Activated T-helper 1 cell treated with Interleukin-2 at 50 U/mL for 16 hours (primary cell): ENCODE measurements around the gene AFAP1L2.

ENCODE experiments used
- DNase-seq: peaks from one replicate; pipeline ENCODE4 v3.0.0-alpha.2; 2020; ENCODE audit warnings: low read depth

AFAP1L2 gene

DNA sequence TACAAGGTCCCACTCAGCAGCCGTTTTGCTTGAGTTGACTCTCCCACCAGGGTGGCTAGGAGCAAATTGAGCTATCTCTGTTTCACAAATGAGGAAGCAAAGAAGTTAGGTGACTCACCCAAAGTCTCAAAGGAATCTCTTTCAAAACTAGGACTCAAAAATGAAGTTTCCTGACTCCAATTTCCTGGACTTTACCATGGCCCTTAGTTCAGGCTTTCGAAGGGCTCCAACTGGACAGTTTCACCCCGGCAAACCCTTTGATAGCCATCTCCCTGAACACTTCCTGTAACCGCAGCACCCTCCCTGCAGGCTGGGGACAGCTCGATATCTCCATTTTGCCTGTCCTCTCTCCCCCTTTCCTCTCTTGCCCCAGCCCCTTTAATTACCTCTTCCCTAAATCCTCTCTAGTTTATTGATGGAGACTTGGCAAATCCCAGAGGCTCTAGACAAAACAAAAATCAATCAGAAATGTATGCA, 4.7 kb upstream of the AFAP1L2 start:
- no peak for DNase-seq

DNA sequence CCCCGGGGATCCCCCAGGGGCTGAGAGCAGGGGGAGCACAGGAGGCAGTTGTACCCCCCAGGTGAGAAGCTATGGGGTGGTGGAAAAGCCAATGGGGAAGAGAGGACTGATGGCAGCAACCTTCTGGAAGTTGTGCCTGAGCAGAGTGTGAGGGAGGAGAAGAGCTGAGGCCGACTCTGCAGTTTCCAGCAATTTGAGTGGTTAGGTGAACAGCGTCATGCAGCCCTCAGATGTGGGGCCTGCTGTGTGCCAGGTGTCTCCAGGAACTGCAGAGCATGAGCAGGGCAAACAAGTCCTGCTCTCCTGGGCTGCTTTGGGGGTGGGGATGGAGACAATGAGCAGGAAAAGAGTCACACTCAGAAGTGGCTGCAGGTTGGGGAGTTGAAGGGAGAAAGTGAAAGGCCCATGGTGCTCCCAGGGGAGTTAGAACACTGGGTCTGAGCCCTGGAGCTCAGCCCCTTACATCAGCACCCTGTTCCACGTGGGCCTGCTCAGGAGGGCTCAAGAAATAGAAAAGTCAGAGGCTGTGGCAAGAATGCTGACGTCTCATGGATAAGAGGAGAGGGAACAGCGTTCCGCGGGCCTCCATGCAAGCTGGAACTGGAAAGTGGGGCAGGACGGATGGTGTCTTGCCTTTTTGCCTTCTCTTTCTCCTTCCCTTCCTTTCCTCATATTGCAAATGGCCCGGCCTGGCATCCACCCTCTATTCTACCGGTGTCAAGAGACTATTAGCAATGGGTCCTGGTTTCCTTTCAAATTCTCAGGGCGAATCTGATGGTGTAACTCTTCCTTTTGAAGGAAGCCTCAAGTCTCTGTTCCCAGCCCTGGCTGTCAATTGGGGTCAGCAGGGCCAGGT, 4.0 kb upstream of the AFAP1L2 start:
- DNase-seq, result no peak

DNA sequence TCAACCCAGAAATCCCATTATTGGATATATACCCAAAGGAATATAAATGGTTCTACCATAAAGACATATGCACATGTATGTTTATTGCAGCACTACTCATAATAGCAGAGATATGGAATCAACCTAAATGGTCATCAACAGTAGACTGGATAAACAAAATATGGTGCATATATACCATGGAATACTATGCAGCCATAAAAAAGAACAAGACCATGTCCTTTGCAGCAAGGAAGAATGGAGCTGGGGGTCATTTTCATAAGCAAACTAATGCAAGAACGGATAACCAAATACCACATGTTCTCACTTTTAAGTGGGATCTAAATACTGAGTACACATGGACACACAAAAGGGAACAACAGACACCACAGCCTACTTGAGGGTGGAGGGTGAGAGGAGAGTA, 2.2 kb upstream of the AFAP1L2 start:
- no peak for DNase-seq

DNA sequence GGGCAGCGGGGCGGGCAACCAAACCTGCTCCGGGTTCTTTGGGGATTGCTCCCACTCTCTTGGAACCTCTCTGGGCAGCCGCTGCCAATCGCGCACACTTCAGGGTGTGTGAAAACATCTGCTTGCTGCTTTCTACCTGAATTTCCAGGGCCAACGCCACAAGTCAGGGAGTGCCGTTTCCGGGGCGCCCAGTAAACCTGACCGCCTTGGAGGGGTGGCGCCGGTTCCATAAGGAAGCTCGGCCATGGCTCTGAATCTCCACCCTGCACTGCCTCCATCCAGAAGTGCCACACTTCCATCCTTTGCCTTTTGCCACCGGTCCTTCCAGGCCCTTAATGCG, 679 bp upstream of the AFAP1L2 start:
- DNase-seq, result no peak

DNA sequence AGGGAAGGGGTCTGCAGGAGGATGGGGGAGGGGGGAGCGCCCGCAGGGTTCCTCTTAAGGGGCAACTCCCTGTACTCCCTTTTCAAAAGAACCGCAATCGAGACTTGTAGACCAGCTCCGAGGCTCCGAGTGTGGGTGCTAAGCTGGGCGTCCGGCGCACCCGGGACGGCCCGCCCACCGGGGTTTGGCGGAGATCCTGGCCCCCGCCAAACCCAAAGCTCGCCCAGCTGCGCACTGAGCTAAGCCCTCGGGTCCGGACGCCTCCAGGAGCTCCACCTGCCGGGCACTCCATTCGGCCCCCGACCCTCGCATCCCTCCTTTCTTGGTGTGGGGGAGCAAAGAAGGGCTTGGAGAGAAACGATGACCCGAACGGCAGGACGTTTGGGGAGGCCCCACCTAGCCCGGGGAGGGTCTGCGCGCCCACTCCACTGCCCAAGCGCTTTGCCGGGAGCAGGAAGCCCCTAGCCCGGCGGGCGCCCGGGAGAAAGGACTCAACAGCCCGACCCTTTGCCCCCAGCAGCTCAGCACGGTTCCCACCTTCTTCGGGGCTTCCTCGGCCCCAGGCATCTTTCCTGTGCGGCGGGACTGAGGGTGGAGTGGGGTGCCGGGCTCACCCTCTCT, 651 bp downstream of the AFAP1L2 start:
- DNase-seq, result no peak

DNA sequence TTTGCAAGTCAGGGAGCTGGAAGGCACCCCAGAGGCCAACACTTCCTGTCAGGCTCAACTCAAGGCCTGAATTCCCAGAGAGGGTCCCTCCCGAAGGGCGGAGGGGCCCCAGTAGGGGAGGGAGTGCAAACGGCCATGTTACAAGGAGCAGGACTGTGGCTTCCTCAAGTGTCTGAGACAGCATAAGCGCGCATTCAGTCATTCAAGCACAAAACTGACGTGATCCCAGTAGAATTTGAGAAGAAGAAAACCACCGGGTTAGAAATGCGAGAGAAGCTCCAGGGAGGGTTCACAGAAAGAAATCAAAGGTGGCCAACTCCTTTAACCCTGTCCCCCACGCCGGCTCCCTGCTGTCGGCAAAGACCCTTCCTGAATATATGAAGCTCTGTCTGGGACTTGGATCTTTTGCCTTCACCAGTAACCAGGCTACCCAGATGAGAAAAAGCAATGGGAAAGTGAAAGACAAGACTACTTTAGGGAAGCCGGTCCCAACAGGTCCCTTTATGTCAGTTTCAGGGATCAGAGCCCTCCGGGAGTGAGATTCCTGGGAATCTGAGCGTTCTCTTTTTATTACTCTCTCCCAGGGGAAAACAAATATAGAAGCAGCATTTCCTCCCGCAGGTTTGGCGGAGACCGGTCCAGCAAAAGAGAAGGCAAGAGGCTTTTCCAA, 1.3 kb downstream of the AFAP1L2 start:
- no peak for DNase-seq

DNA sequence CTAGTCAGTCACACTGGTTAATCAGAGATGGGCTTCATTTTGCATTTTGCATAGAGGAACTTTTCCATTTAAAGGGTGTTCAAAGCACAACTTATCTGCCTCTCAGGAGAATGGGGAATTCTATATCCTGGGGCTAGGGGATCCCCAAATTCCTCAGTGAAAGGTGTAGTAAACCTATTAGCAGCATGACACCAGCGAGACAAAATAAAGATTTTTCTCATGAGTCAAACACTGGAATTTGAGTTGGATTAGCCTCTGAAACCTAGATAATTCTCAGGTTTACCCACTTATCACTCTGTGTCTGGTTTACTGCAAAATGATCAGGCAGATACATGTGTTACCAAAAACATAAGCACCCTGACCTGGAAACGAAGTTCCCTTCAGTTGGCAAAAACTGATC, 2.1 kb downstream of the AFAP1L2 start:
- DNase-seq, result no peak

DNA sequence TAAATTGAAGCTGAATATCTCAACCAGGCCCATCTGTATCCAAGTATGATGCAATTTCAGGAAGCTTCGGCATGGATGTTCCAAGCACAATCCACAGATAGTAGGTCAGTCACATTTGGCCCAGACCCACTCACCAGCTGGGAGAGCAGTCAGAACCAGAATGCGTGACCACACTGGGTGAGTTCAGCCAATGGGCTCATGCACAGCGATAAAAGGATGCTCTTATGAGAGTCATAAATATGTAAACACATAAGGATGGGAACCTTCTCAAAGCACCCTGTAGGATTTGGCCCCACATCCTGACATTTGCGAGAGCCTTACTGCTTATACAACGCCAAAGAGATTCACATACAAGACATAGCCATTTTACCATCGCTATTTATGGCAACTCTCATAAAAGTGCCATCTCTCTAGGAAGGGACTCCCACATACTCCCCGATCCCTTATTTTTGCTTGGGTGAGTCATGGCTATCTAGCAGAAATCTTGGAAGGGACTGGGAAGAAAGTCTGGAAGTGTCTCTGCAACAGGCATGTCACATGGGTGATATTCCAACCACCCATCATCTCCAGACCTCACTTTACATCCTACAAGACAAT, 3.0 kb downstream of the AFAP1L2 start:
- DNase-seq, result no peak

DNA sequence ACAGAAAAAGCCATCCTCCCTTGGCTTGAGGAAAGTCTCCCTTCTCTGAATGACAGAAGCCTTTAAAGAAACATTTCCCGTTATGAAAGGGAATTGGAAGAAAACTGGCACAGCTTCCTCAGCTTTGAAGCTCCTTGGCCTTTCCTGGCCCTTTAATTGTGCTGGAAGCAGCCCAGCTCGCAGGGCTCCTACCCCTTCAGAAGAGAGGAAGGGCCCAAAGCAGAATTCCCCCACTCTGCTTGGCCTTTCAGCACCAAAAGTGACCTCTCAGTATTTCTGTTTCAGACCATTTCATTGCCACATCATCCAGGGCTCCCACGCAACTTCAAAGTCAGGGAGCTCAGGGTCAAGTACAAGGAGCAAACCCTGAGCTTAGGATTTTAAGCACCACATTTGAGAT, 4.2 kb downstream of the AFAP1L2 start:
- no peak for DNase-seq

DNA sequence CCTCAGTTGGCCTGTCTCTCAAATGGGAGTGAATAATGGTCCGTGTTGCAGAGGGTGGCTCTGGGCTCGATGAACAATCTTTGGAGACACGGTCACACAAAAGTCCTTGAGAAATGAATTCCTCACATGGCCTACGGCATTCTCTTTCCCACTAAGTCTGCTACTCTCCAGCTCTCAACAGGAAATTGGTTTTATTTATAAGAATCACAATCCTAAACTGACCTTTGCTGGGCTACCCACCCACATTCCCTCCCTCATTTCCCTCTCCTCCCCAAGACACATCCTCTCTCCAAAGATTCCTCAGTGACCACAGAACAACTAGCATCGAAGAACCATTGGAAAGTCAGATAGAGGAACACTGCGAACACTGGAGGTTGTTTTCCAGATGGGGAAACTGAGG, 4.7 kb downstream of the AFAP1L2 start:
- DNase-seq, result no peak

DNA sequence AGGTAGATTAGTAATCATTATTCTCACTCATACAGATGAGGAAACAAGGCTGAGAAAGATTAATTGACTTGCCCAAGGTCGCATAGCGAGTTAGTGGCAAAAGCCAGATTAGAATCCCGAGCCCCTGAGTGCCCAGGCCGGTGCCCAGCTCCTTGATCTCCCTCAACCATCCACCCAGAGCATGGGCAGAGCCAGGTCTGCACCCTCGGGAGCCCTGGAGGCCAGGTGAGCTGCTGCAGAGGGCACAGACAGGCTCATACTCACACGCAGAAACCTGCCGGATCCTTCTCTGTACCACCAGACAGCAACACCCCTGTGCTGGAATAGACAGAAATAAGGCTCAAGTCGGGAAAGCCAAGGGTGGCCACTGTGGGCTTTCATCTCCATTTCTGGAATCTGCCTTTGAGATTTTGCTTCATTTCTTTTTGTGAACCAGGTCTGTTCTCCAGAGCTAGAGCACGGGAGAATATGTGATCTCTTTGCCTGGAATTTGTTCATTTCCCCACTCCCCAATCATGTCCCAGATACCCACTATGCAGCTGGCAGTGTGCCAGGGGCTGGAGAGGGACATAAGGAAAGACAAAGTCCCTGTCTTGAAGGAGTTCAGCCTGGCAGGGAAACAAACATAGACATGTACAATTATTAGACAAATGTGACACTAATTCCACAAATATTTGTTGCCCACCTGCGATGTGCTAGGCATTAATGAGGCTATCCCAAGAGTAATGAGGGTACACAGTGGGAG, 5.5 kb downstream of the AFAP1L2 start:
- no peak for DNase-seq

DNA sequence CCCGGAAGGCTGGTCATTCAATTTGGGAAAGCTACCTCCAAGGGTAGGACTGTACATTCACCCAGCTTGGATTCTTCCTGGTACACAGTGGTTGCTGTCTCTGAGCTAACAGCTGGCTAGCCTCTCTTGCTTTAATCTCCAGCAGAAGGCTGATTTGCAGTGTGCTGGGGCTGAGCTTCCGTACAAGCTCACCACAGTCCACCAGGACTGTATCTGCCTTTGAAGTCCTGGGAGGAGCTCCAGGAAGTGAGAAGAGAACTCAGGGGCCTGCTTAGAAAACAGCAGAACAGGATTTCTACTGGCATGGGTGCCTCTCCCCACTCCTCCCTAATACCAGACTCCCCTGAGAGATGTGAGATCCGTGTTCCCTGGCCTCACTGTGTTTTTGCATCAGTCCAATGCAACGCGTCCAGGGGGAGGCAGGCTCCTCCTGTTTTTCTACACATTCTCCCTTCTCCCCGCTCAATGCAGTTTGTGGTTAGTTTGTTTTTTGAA, 6.6 kb downstream of the AFAP1L2 start:
- DNase-seq, result no peak

DNA sequence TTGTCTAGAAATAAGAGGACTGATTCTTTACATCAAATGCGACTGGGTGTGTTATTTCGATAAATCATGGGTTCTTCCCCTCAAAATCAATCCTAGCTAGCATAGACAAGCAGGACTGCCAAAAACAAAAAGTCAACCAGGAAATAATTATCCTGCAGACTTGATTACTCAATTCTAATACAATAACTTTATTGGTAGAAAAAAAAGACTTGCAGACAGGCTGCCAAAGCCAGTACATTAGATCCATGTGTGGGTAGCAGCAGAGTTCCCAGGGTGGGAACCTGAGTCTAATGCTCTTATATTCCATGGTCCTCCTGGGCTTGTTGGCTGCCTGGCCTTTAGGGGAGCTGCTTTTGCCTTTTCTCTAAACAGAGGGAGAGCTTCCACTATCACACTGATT, 7.8 kb downstream of the AFAP1L2 start:
- no peak for DNase-seq

DNA sequence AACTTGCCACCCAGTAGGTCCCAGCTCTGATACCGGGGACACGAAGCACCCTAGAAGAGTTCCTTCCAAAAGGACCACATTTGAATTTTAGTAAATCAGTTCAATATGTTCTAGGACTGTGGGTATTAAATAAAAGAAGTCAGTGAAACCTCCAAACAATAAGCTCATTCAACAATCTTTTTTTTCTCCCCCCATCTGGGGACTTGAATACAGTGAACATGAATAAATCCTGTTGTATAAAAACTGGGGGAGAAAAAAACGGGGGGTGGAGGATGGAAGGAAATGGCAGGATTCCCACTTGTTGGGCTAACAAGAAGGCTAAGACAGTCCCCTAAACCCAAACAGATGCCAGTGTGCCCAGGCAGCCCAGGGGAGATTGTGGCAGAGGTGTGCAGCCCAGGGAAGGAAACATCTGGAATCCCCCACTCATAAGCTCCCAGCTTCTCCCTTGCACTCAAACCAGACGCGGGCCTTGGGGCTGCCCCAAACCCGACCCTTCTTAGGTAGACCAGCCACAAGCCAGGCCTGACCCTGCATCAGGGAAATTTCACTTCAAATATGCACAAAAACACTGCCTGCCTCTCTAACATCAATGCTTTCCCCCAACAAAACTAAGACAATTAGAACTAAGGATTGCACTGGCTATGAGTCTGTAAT, 8.8 kb downstream of the AFAP1L2 start:
- DNase-seq, result no peak

DNA sequence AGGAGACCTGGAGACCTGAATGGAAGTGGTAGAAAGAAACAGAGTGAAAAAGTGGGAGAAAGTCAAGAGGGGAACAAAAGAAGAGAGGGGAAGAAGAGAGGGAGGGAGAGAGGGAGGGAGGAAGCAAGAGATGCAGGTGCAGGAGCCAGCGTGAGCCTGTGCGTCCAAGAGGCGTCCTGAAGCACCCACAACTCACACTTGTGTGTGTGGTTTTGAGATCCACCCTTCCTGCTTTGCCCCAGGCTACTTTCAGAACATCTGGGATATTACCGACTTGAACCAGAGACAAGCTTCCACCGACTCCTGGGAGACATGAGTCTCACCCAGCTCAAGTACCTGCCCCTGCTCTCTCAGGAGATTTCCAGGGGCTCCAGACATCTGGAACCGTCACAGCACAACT, 9.8 kb downstream of the AFAP1L2 start:
- no peak for DNase-seq

DNA sequence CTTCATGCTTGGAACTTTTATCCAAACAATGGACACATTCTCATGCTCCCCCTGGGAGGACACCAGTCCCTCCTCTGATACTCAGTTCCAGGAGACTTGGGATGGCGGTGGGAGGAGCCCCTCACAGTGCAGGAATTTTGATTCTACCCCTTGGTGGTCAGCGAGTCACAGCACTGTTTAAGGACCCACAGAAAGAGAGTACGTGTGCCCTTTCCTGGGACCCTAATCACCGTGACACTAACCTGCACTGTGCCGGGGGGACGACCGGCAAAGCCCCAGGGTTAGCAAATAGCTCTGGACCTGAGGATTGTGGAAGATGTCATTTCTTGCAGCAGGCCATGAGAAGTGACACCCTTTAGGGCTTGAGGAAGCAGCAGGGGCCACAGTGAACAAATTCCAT, 10.4 kb downstream of the AFAP1L2 start:
- no peak for DNase-seq

DNA sequence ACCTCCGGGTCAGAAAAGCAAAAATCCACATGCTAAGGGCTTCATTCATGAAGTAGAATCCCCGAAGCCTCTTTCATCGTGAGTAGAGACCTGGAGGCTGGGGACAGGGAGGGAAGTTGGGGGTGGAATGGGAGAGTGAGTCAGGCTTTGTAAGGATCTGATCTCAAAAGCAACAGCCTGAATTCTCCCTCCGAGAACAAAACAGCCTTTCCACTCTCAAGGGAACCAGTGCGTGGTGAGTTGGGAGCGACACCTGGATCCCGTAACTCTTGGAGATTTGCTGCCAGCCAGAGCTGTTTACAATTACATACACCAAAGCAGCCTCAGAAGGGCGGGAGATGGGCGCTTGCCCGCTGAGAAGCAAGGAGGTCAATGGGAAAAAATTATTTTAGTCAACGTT, 10.8 kb downstream of the AFAP1L2 start:
- DNase-seq, result no peak

DNA sequence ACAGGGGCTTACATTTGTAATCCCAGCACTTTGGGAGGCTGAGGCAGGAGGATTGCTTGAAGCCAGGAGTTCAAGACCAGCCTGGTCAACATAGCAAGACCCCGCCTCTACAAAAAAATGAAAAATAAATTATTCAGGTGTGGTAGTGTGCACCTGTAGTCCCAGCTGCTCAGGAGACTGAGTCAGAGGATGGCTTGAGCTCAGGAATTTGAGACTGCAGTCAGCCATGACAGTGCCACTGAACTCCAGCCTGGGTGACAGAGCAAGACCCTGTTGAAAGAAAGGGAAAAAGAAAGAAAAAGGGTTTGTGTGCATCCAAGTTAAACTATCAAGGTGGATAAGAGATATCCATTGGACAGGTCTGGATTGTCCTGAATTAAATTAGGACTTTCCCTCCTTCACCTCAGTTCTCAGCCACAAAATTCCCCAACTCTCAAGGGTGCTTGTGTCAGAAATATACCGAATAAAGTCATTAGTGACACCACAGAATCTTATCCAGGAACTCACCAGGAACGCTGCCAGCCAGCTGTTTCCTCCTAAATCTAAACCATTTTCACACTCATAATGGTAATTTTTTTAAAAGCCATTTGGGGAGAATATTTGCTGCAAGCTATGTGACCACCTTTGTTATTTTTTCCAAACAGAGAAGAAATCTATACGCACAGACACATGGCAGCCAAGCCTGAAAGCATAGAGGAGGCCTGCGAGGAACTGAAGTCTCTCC, 12.0 kb downstream of the AFAP1L2 start:
- DNase-seq, result no peak

DNA sequence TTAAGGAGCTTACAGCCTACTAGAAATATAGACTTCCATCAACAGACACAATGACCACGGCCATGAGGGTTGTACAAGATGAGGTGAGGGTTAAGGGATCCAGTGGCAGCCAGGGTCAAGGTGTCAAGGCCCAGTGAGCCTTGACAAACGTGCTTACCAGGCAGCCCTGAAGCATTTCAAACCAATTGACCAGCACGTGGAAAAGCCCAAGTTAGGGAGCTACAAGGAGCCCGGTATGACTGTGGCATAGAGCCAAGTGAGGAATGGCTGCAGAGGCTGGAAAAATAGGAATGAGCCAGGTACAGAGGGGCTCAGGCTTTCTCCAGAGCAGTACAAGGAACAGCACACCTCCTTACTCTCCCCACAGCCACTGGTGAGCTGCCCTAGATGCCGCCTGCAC, 12.7 kb downstream of the AFAP1L2 start:
- no peak for DNase-seq

DNA sequence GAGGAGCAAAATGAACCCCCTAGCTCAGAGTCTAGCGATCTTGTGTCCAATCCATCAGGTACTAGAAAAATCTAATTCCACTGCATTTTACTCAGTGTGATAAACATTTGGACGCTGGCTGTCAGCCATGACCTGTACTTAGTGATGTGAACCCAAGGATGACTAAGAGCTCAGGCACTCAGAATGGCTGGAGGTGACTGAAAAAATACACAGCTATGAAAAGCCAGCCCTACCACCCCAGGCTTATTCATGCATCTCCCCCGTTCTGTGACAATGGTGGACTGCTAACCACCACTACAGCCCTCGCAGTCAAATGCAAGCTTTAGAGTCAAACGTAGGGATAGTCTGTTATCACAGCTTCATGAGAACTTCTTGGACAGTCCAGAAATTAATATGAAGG, 14.9 kb downstream of the AFAP1L2 start:
- DNase-seq, result no peak

DNA sequence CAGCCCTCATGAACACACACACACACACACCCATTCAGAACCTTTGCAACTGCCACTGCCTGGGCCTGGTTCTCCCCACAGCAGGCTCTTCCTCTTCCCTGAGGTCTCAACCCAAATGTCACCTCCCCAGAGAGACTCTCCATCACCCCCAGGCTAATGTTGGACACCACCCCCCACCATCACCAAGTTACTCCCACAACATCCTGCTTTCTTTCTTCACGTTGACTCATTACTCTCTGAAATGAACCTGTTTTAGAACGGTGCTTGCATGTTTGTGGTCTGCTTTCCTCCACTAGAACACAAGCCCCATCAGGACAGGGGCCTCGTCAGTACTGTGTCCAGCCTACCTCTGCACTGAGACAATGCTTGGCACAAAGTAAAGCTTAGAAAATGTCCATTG, 16.0 kb downstream of the AFAP1L2 start:
- no peak for DNase-seq
